ENCODE data around the gene EYA2.

GRCh38 chr20:47133809-47134456 is 239.3 kb downstream of the EYA2 start:
- TF ChIP-seq, protein P1, sequence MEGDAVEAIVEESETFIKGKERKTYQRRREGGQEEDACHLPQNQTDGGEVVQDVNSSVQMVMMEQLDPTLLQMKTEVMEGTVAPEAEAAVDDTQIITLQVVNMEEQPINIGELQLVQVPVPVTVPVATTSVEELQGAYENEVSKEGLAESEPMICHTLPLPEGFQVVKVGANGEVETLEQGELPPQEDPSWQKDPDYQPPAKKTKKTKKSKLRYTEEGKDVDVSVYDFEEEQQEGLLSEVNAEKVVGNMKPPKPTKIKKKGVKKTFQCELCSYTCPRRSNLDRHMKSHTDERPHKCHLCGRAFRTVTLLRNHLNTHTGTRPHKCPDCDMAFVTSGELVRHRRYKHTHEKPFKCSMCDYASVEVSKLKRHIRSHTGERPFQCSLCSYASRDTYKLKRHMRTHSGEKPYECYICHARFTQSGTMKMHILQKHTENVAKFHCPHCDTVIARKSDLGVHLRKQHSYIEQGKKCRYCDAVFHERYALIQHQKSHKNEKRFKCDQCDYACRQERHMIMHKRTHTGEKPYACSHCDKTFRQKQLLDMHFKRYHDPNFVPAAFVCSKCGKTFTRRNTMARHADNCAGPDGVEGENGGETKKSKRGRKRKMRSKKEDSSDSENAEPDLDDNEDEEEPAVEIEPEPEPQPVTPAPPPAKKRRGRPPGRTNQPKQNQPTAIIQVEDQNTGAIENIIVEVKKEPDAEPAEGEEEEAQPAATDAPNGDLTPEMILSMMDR (conservative IDR thresholded peaks at IDR 0.05; ENCODE audit: low read length), result no peak
- TF ChIP-seq EZH2phosphoT487 (IDR thresholded peaks at IDR 0.05; ENCODE audit: borderline replicate concordance), result no peak

All from Loucy (cell line).